Stimulated activated naive B cell treated with anti-CD40 and anti-IgM and Interleukin-4, amounts not matched to agents 10 μg/mL and 1 μg/mL and 100 μg/mL, for 72 hours (primary cell): ENCODE data around the gene FBXL22.

Experiments
- ATAC-seq, 2 donors: fragments of 150-1000 bp; cut with Tn5 transposase; replicated peaks; 2 replicates each; pipeline ENCODE4 v1.10.0; 2021; ENCODE audit warnings: moderate library complexity in 1 of 2
- DNase-seq: peaks from one replicate; pipeline ENCODE4 v3.0.0; 2021
- H3K27ac Mint-ChIP-seq: one replicate; pipeline ENCODE4 v1.8.0; 2022; ENCODE audit warnings: mild to moderate bottlenecking, mixed read lengths
- H3K27me3 Mint-ChIP-seq, 2 donors: one replicate each; pipeline ENCODE4 v1.8.0; 2022; ENCODE audit warnings: mixed read lengths in 2 of 2
- H3K36me3 Mint-ChIP-seq, 2 donors: one replicate each; pipeline ENCODE4 v1.8.0; 2022; ENCODE audit warnings: mixed read lengths in 2 of 2, mild to moderate bottlenecking in 1 of 2
- H3K4me1 Mint-ChIP-seq, 2 donors: one replicate each; pipeline ENCODE4 v1.8.0; 2022; ENCODE audit warnings: mixed read lengths in 2 of 2, mild to moderate bottlenecking in 1 of 2
- H3K4me3 Mint-ChIP-seq, 2 donors: one replicate each; pipeline ENCODE4 v1.8.0; 2022; ENCODE audit warnings: mild to moderate bottlenecking in 2 of 2, mixed read lengths in 2 of 2, moderate library complexity in 1 of 2
- H3K9me3 Mint-ChIP-seq, 2 donors: one replicate each; pipeline ENCODE4 v1.8.0; 2022; ENCODE audit warnings: mixed read lengths in 2 of 2, mild to moderate bottlenecking in 1 of 2

Gene FBXL22, protein sequence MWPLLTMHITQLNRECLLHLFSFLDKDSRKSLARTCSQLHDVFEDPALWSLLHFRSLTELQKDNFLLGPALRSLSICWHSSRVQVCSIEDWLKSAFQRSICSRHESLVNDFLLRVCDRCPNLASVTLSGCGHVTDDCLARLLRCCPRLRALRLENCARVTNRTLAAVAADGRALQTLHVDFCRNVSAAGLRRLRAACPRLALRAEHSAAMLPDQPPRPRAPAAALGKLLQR

GRCh38 chr15:63597038-63597790 lies at the start of gene FBXL22:
Gene FBXL22, plus strand, starts transcription at chr15:63597387. Its CDS starts 6 bp downstream, at chr15:63597393.
- Mint-ChIP-seq H3K9me3 (peaks cover 0 to 1% of the 10 kb centered on the region in 2 donors), H3K27ac (peak within 1 kb of the TSS; percentile 98), H3K4me1 (peaks cover 75 to 86% of the 10 kb centered on the region in 2 donors), H3K36me3 (peaks cover 16 to 41% of the 10 kb centered on the region in 2 donors), H3K27me3 (no peaks in the 10 kb centered on the region), H3K4me3 (peak within 1 kb of the TSS; percentile 53 to 60)
- DNase-seq (no peak), ATAC-seq (no peak)

DNA sequence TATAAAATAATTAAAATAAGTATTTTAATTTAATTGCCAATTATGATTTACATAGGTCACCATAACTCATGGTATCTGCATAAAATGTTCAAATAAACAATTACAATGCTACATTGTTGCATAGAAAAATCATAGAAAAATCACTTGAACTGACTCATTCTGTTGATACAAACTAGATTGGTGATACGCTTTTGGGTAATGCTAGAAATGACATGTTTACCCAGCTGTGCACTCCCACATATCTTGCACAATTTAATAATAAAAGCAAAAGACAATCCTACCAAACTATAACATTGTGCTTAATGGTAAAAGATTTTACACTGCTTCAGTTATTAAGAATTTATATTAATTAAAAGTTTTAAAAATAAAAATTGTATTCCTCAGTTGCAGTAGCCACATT lies 45.8 kb upstream of the FBXL22 start:
- Mint-ChIP-seq H3K27ac (no peak overlapping the region), H3K27me3 (no peaks in the 10 kb centered on the region), H3K4me3 (no peak overlapping the region), H3K4me1 (peaks cover 15 to 25% of the 10 kb centered on the region in 2 donors), H3K9me3 (no peaks in the 10 kb centered on the region), H3K36me3 (peaks cover 7 to 16% of the 10 kb centered on the region in 2 donors)
- ATAC-seq, result no peak
- no peak for DNase-seq

DNA sequence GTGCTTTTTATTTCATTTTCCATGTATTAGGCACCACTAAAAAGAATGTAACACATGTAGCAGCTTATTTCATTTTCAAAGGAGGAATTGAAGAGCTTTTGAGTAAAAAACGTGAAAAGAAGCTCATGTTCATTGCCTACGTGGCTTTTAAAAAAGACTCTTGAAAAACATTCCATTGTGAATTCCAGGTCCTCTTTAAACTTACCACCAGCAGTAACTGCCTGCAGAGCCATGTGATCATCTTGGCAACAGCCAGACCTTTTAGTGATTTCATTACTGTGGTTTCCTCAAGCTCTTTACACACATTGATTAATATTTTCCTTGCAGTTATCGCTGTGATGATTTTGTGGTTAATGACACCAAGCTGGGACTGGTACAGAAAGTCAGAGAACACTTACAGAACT lies 43.8 kb upstream of the FBXL22 start:
- Mint-ChIP-seq H3K27ac (no peak overlapping the region), H3K4me3 (no peak overlapping the region), H3K9me3 (no peaks in the 10 kb centered on the region), H3K36me3 (peaks cover 10 to 26% of the 10 kb centered on the region in 2 donors), H3K4me1 (peaks cover 11 to 17% of the 10 kb centered on the region in 2 donors), H3K27me3 (no peaks in the 10 kb centered on the region)
- peak; percentile 64 to 81 for ATAC-seq
- DNase-seq, result no peak

DNA sequence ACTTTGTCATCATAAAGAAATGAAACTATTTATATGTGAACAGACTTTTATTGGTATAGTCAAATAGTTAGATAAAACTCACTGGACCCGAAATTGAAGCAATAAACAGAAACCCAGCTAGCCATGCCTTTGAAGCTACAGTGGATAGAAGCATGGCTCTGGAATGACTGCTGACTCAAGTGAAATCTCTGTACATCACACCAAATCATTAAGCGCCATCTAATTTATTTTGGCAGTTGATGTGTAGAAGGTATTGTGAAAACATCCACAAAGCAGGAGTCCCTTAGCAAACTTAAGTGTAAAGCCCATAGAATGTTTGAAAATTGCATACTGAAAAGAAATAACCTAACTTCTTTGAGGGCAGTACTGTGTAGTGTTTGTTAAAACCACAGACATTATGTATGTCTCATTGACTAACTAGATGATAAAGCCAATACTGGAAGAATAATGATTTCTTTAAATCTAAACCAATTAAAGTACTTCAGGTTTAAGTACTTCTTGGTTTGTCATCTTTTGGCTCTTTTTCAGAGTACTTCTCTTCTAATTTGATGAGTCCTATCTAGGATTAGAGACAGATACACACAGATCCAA lies 42.8 kb upstream of the FBXL22 start:
- peaks cover 13 to 30% of the 10 kb centered on the region in 2 donors for H3K36me3 Mint-ChIP-seq
- H3K27me3 Mint-ChIP-seq, result no peaks in the 10 kb centered on the region
- peak overlapping the region; percentile 11 for H3K27ac Mint-ChIP-seq
- DNase-seq (no peak), ATAC-seq (no peak)
- no peak overlapping the region for H3K4me3 Mint-ChIP-seq
- H3K4me1 Mint-ChIP-seq, result peaks cover 11 to 17% of the 10 kb centered on the region in 2 donors
- H3K9me3 Mint-ChIP-seq, result no peaks in the 10 kb centered on the region

GRCh38 chr15:63555507-63555906 lies 41.7 kb upstream of the FBXL22 start:
- Mint-ChIP-seq H3K4me1 (peaks cover 12 to 13% of the 10 kb centered on the region in 2 donors), H3K4me3 (no peak overlapping the region), H3K9me3 (no peaks in the 10 kb centered on the region), H3K27me3 (no peaks in the 10 kb centered on the region), H3K27ac (no peak overlapping the region), H3K36me3 (peaks cover 13 to 32% of the 10 kb centered on the region in 2 donors)
- DNase-seq, result no peak
- ATAC-seq, result no peak

GRCh38 chr15:63556246-63556645 lies 40.9 kb upstream of the FBXL22 start:
- H3K36me3 Mint-ChIP-seq, result peaks cover 19 to 40% of the 10 kb centered on the region in 2 donors
- no peak for ATAC-seq
- peaks cover 18 to 20% of the 10 kb centered on the region in 2 donors for H3K4me1 Mint-ChIP-seq

DNA sequence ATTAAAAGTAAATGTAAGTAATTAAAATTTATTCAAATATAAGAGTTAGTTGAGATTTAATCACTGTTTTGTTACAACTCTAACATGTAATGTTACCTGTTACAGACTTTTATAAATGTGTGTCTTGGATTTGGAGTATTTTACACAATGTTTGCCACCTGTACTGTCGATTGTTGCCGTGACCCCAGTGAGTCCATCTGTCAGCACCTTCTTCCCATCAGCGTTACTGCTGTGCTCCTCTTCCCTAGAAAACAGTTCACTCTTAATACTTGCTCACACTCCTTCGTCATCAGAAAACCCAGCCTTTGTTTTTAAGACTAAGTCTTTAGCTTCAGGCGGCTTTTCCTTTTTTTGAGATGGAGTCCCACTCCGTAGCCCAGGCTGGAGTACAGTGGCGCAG lies 40.5 kb upstream of the FBXL22 start:
- no peak overlapping the region for H3K27ac Mint-ChIP-seq
- H3K9me3 Mint-ChIP-seq, result no peaks in the 10 kb centered on the region
- H3K4me3 Mint-ChIP-seq, result no peak overlapping the region
- DNase-seq (no peak), ATAC-seq (no peak)
- H3K4me1 Mint-ChIP-seq, result peaks cover 19 to 22% of the 10 kb centered on the region in 2 donors
- peaks cover 19 to 45% of the 10 kb centered on the region in 2 donors for H3K36me3 Mint-ChIP-seq
- H3K27me3 Mint-ChIP-seq, result no peaks in the 10 kb centered on the region

More at GRCh38 chr15:63556246-63556645, 40.9 kb upstream of the FBXL22 start:
- DNase-seq, result no peak
- no peaks in the 10 kb centered on the region for H3K9me3 Mint-ChIP-seq
- H3K4me3 Mint-ChIP-seq, result no peak overlapping the region
- H3K27me3 Mint-ChIP-seq, result no peaks in the 10 kb centered on the region
- peak overlapping the region; percentile 67 for H3K27ac Mint-ChIP-seq

GRCh38 chr15:63559753-63560152 lies 37.4 kb upstream of the FBXL22 start:
- H3K4me1 Mint-ChIP-seq, result peaks cover 13 to 15% of the 10 kb centered on the region in 2 donors
- DNase-seq (no peak), ATAC-seq (no peak)

DNA sequence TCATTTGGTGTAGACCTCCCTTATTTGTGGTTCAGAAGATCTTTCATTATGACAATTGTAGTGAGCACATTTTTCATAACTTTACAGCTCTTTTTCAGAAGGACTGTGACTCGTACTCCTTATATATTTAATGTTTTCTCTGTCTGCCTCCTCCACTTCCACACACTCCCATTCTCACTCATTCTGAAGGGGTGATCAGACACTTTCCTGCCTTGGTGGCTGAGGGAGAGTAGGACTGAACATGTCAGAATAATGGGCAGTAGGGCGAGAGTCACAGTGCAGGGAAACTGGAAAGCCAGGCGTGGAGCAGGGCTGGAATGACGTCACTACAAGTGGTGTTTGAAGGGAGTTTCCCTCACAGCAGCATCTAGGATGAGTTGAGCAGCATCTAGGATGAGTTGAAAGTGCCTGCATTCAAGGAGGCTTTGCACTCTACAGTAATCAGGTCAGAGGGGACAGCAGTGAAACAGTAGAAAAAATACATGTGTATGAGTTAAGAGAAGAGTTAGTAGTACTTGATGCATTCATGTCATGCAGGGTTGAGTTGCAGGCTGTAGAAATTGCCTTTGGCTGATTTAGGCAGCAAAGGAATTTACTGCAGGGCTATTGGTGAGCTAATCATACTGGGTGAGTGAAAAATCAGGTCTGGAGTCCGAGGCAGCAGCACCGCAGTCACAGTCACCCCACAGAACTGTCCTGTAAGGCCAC lies 36.3 kb upstream of the FBXL22 start:
- no peak for DNase-seq
- Mint-ChIP-seq H3K27me3 (no peaks in the 10 kb centered on the region), H3K36me3 (peaks cover 24 to 60% of the 10 kb centered on the region in 2 donors), H3K27ac (peak overlapping the region; percentile 59), H3K4me1 (peaks cover 15 to 22% of the 10 kb centered on the region in 2 donors), H3K4me3 (no peak overlapping the region), H3K9me3 (no peaks in the 10 kb centered on the region)
- ATAC-seq, result peak in 1 of 2 donors; percentile 57

More at GRCh38 chr15:63559753-63560152, 37.4 kb upstream of the FBXL22 start:
- H3K27me3 Mint-ChIP-seq, result no peaks in the 10 kb centered on the region
- no peaks in the 10 kb centered on the region for H3K9me3 Mint-ChIP-seq
- H3K36me3 Mint-ChIP-seq, result peaks cover 24 to 56% of the 10 kb centered on the region in 2 donors
- H3K27ac Mint-ChIP-seq, result no peak overlapping the region
- H3K4me3 Mint-ChIP-seq, result no peak overlapping the region

GRCh38 chr15:63564093-63564492 lies 33.1 kb upstream of the FBXL22 start:
- H3K27ac Mint-ChIP-seq, result no peak overlapping the region
- no peaks in the 10 kb centered on the region for H3K27me3 Mint-ChIP-seq
- H3K36me3 Mint-ChIP-seq, result peaks cover 23 to 59% of the 10 kb centered on the region in 2 donors

DNA sequence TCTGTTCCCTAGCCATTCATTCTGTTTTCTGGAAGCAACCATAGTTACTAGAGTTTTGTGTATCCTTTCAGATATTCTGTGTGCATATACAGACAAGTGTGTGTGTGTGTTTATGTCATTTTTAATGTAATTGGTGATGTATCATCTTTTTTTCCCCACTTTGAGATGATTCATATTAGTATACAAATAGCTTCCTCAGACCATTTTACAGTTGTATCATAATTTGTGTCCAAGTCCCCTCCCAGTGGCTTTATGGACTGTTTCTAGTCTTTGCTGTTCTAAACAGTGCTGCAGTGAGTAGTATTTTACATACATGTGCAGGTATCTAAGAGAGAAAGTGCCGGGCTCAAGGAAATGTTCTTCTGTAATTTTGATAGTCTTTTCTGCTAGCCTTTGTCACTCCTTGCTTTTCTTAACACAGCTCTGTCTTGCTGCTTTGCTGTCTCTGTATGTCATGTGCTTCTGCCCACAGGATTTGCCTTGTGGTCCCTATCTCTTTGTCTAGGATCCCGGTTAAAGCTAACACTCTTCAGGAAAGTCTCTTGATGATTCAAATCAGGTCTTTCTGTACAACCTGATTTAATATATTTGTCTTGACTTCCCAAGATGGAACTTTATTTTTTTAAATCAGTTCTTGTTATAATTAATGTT lies 31.5 kb upstream of the FBXL22 start:
- H3K36me3 Mint-ChIP-seq, result peaks cover 14 to 45% of the 10 kb centered on the region in 2 donors
- peaks cover 10 to 20% of the 10 kb centered on the region in 2 donors for H3K4me1 Mint-ChIP-seq
- DNase-seq (no peak), ATAC-seq (no peak)
- no peaks in the 10 kb centered on the region for H3K9me3 Mint-ChIP-seq
- H3K4me3 Mint-ChIP-seq, result no peak overlapping the region
- H3K27ac Mint-ChIP-seq, result peak overlapping the region; percentile 56
- H3K27me3 Mint-ChIP-seq, result no peaks in the 10 kb centered on the region

More at GRCh38 chr15:63564093-63564492, 33.1 kb upstream of the FBXL22 start:
- DNase-seq (no peak), ATAC-seq (no peak)
- Mint-ChIP-seq H3K4me1 (peaks cover 12 to 22% of the 10 kb centered on the region in 2 donors), H3K4me3 (no peak overlapping the region), H3K9me3 (no peaks in the 10 kb centered on the region)

DNA sequence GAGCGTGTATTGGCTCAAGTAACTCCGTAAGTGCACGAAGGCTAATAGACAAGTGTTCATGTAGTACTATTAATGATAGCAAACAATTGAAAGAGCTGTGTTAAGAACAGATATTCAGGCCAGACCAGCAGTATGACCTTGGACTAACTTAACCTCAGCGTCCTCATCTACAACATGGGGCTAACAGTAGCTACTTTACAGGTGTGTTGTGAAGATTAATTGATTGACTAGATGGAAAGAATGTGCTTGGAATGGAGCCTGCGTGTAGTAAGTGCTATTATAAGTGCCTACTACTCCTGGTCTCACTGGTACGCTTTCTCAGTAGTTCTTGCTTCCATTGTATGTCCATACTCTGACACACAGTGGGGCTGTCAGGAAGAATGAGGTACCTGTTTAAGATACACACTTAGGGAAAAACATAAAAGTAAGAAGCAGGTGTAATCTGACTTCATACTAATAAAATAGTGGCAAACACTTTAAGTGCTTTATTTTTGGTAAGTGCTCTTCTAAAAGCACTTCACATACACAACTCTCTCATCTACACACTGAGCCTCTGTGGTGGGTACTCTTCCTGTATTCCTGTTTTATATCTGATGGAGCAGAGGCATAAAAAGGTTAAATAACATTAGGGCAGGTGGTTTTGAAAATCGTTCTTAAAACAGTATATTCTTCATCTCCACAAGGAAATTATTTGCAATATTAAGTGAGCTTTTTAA lies 24.3 kb upstream of the FBXL22 start:
- Mint-ChIP-seq H3K27me3 (no peaks in the 10 kb centered on the region), H3K36me3 (peaks cover 18 to 45% of the 10 kb centered on the region in 2 donors), H3K4me3 (no peak overlapping the region), H3K9me3 (no peaks in the 10 kb centered on the region), H3K4me1 (no peaks in the 10 kb centered on the region), H3K27ac (peak overlapping the region; percentile 1)
- DNase-seq (no peak), ATAC-seq (no peak)

DNA sequence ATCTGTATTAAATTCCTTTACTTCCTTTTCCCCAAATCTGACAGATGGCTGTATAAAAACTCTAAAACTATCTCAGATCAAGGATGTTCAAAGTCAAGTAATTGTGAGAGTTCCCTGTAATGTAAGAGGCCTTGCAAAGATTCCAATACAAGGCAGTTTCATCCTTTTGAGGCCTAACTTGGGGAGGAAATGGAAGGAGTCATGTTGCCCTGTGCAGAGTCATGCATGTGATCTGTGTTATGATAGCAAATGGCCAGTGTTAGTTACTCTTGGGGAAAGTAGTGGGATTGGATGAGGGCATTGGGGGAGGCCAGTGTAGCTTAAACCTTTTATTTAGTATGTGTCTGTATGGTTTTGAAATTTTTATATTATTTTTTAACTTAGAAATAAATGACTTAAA lies 23.7 kb upstream of the FBXL22 start:
- no peaks in the 10 kb centered on the region for H3K9me3 Mint-ChIP-seq
- peaks cover 17 to 39% of the 10 kb centered on the region in 2 donors for H3K36me3 Mint-ChIP-seq
- no peaks in the 10 kb centered on the region for H3K27me3 Mint-ChIP-seq
- no peak overlapping the region for H3K4me3 Mint-ChIP-seq
- H3K27ac Mint-ChIP-seq, result peak overlapping the region; percentile 1
- no peak for ATAC-seq
- no peak for DNase-seq
- H3K4me1 Mint-ChIP-seq, result no peaks in the 10 kb centered on the region
